ENCODE results near the gene RNF220.

The RNF220 gene

DNA sequence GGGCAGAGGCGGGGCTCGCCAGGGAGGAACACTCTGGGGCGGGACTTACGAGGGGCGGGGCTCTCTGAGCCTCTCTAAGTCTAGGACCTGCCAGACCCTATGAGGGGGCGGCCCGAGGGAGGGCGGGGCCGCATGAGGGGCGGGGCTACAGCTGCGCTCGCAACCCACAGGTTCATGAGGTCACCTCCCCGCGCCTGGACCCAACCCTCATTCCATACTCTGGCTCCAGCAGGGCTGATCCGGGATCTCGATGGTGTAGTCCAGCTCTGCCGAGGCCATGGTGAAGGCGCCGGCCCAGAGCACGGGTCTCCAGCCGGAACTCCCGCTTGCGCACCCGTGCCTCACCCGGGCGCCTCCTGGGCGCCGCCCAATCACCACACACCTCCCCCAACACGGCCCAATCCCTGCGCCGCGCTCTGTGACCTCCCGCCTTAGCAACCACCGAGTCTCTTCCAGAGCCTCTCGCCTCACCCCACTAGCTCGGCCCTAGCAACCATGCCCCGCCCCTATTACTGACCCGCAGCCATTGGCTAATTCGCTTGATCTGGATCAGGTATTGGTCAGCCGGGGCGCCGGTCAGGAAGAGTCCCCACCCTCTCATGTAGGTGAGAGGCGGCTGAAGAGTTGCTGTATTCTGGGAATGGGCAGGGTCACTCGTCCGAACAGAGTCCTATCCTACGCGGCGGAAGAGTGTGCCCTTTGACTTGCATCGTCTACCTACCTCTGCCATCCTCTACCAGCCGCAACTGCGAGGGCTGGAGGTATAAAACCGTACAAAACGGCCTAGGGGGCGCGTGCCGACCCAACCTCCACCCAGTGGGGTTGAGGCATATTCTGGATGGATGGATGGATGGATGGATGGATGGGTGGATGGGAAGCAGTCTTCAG is 269.3 kb downstream of the RNF220 start, which contains the start of the genes ARMH1 and TMEM53:
TSS of gene ARMH1 (plus strand) at position 602 of the 888 bp plus-strand sequence. CDS start 14,984 bp downstream, outside the sequence.
TSS of gene TMEM53 (minus strand) at position 369 of the 888 bp plus-strand sequence. CDS start at position 279, 90 bp downstream.
- no peaks in the 10 kb centered on the region for H3K9me3 Mint-ChIP-seq
- no peaks in the 10 kb centered on the region for H3K27me3 Mint-ChIP-seq
- peak within 1 kb of the TSS; percentile 93 for H3K27ac Mint-ChIP-seq
- H3K4me3 Mint-ChIP-seq = peak within 1 kb of the TSS; percentile 83
- peak; percentile 98 for DNase-seq
- peaks cover 30% of the 10 kb centered on the region for H3K4me1 Mint-ChIP-seq (ENCODE audit: low read depth)
- H3K36me3 Mint-ChIP-seq (ENCODE audit: low read depth) = no peaks in the 10 kb centered on the region

DNA sequence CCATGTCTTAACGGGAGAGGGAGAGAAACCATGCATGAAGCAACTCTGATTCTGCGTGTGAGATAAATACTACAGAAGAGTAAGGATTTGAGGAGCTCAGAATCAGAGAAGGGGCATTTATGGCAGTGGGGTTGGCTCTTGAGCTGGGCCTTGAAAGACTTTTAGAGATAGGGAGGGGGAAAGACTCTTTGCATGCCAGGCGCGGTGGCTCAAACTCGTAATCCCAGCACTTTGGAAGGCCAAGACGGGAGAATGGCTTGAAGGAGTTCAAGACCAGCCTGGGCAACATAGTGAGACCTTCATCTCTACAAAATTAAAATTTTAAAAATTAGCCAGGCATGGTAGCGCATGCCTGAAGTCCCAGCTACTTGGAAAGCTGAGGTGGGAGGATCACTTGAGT is 270.1 kb downstream of the RNF220 start:
- peaks cover 30% of the 10 kb centered on the region for H3K4me1 Mint-ChIP-seq (ENCODE audit: low read depth)
- H3K4me3 Mint-ChIP-seq = peak overlapping the region; percentile 83
- H3K9me3 Mint-ChIP-seq = no peaks in the 10 kb centered on the region
- H3K36me3 Mint-ChIP-seq (ENCODE audit: low read depth) = no peaks in the 10 kb centered on the region
- no peaks in the 10 kb centered on the region for H3K27me3 Mint-ChIP-seq
- H3K27ac Mint-ChIP-seq = peak overlapping the region; percentile 93
- DNase-seq = no peak

DNA sequence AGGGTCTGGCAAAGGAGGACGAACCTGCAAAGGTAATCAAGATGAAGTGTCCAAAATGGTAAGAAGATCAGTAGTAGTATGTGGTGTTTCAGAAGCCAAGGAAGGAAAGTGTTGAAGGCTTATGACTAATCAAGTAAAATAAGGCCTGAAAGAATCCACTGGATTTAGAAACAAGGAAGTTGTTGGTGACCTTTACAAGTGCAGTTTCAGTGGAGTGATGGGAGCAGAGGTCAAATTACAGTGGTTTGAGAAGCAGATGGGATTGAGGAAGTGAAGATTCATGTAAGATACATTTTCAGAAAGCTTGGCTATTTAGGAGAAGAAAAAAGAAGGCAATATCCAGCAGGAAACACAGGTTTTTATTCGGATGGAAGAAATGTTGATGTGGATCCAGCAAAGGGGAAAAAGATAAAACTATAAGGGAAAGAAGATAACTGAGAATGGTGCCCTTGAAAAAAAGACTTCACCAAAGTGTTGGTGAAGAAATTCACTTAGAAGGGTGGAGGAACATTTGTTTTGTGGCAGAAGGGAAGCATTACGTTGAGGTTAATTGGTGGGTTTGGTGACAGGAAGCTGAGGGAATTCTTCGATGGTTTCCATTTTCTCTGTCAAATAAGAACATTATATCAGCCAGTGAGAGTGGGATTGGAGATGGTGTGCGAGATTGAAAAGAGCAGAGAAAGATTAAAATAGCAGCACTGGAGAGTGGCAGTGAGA is 271.6 kb downstream of the RNF220 start:
- no peak overlapping the region for H3K4me3 Mint-ChIP-seq
- H3K36me3 Mint-ChIP-seq (ENCODE audit: low read depth) = no peaks in the 10 kb centered on the region
- no peaks in the 10 kb centered on the region for H3K9me3 Mint-ChIP-seq
- H3K27ac Mint-ChIP-seq = no peak overlapping the region
- H3K4me1 Mint-ChIP-seq (ENCODE audit: low read depth) = peaks cover 30% of the 10 kb centered on the region
- DNase-seq = no peak
- H3K27me3 Mint-ChIP-seq = no peaks in the 10 kb centered on the region

GRCh38 chr1:44677201-44677766 is 272.2 kb downstream of the RNF220 start:
- Mint-ChIP-seq H3K27me3 (no peaks in the 10 kb centered on the region), H3K4me1 (ENCODE audit: low read depth) (peaks cover 25% of the 10 kb centered on the region)
- DNase-seq = no peak

DNA sequence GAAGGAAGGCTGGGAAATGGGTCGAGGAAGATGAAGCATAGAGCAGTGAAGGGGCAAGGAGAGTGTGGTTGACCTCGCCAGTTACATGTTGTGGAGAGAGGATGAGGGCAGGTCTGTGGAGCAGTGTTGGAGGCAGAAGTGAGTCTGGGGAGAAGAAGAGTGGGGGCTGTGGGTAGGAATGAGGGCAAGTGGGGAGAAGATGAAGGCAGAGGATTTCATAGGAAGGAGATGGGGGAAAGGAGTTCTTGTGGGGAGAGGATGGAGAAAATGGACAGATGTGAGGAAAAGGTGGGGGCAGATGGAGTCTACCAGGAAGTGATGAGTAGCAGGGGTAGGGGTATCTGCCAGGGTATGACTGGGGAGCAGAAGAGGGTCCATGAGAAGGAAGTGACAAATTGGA is 273.1 kb downstream of the RNF220 start:
- no peak for DNase-seq
- H3K9me3 Mint-ChIP-seq = no peaks in the 10 kb centered on the region
- H3K27me3 Mint-ChIP-seq = no peaks in the 10 kb centered on the region
- no peak overlapping the region for H3K4me3 Mint-ChIP-seq
- H3K36me3 Mint-ChIP-seq (ENCODE audit: low read depth) = no peaks in the 10 kb centered on the region
- no peak overlapping the region for H3K27ac Mint-ChIP-seq
- peaks cover 16% of the 10 kb centered on the region for H3K4me1 Mint-ChIP-seq (ENCODE audit: low read depth)

More at GRCh38 chr1:44677201-44677766, 272.2 kb downstream of the RNF220 start:
- H3K36me3 Mint-ChIP-seq (ENCODE audit: low read depth) = no peaks in the 10 kb centered on the region
- H3K9me3 Mint-ChIP-seq = no peaks in the 10 kb centered on the region
- H3K4me3 Mint-ChIP-seq = no peak overlapping the region
- no peak overlapping the region for H3K27ac Mint-ChIP-seq

- H3K4me1 Mint-ChIP-seq (ENCODE audit: low read depth) = peaks cover 11% of the 10 kb centered on the region
- no peaks in the 10 kb centered on the region for H3K9me3 Mint-ChIP-seq
- no peak overlapping the region for H3K27ac Mint-ChIP-seq
- no peak overlapping the region for H3K4me3 Mint-ChIP-seq
- no peak for DNase-seq
- H3K36me3 Mint-ChIP-seq (ENCODE audit: low read depth) = no peaks in the 10 kb centered on the region
- no peaks in the 10 kb centered on the region for H3K27me3 Mint-ChIP-seq
Observed at GRCh38 chr1:44678626-44679025, 273.6 kb downstream of the RNF220 start.

GRCh38 chr1:44679468-44679867 is 274.4 kb downstream of the RNF220 start:
- no peaks in the 10 kb centered on the region for H3K27me3 Mint-ChIP-seq
- no peaks in the 10 kb centered on the region for H3K36me3 Mint-ChIP-seq (ENCODE audit: low read depth)
- H3K9me3 Mint-ChIP-seq = no peaks in the 10 kb centered on the region
- H3K4me3 Mint-ChIP-seq = no peak overlapping the region
- H3K27ac Mint-ChIP-seq = no peak overlapping the region
- peaks cover 7% of the 10 kb centered on the region for H3K4me1 Mint-ChIP-seq (ENCODE audit: low read depth)
- DNase-seq = no peak

DNA sequence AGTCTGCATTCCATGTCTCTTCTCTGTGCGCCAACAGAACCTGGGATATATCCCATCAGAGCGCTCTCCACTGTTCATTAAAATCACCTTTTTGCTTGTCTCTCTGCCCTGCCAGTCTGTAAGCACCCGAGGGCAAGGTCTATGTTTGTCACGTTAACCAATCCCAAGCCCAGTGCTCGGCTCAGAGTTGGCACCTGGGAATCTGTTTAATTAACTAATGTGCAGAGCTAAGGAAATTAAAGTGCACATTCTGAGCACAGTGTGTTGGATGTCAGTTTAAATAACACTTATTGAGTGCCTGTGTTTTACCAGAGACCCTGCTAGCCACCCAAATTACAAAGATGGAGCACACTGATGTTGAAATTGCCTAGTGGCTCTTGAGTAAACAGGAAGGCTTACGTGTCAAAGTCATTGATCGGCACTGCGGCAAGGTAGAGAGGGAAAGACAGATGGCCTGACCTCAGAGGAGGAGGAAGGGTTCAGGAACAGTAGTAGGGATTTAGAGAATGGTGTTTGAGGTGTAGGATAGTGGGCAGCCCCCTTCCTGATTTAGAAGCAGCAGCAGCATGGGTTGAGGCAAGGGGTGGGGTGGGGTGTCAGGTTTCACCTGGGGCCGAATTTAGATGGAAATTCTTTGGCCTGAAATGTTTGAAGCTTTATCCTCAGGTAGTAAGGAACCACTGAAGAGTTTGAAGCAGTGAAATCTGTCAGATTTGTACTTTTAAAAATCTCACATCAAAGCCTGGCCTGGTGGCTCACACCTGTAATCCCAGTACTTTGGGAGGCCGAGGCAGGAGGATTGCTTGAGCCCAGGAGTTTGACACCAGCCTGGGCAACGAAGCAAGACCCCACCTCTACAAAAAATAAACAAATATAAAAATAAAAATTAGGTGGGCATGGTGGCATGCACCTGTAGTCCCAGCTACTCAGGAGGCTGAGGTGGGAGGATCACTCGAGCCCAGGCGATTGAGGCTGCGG is 277.1 kb downstream of the RNF220 start:
- H3K36me3 Mint-ChIP-seq (ENCODE audit: low read depth) = no peaks in the 10 kb centered on the region
- no peaks in the 10 kb centered on the region for H3K27me3 Mint-ChIP-seq
- H3K4me3 Mint-ChIP-seq = no peak overlapping the region
- no peak overlapping the region for H3K27ac Mint-ChIP-seq
- DNase-seq = no peak
- no peaks in the 10 kb centered on the region for H3K9me3 Mint-ChIP-seq
- no peaks in the 10 kb centered on the region for H3K4me1 Mint-ChIP-seq (ENCODE audit: low read depth)

DNA sequence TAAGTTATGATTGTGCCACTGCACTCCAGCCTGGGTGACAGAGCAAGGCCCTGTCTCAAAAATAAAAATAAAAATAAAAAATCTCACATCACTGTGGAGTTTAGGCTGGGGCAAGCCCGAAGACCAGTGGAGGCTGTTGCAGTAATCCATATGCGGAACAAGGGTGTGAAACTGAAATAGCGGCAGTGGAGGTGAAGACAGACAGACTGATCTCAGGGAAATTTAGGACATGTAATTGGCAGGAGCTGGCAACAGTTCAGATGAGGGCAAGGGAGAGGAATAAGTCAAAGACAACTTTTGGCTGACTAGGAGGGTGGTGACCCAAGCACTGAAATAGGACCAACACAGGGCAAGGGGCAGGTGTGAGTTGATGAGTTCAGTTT is 277.8 kb downstream of the RNF220 start:
- no peak for DNase-seq
- H3K4me3 Mint-ChIP-seq = no peak overlapping the region
- H3K27ac Mint-ChIP-seq = no peak overlapping the region
- H3K4me1 Mint-ChIP-seq (ENCODE audit: low read depth) = no peaks in the 10 kb centered on the region
- H3K9me3 Mint-ChIP-seq = no peaks in the 10 kb centered on the region
- H3K27me3 Mint-ChIP-seq = no peaks in the 10 kb centered on the region
- H3K36me3 Mint-ChIP-seq (ENCODE audit: low read depth) = no peaks in the 10 kb centered on the region

DNA sequence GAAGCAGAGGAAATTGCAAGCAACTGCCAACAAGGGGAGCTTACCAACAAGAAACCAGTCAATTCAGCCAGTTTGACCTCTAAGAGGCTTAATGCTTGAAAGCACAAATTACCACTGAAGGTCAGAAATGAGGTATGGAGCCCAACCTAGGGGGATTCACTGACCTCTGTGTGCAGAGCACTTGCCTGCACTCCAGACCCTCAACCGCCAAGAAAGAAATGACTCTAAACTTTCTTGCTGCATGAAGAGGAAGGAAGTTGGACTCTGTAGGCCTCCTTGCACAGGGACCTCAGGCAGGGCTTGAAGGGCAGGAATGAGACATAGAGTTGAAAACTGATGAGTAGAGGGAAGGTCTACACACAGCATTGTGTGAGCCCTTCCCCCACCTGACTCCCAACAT is 279.5 kb downstream of the RNF220 start:
- H3K36me3 Mint-ChIP-seq (ENCODE audit: low read depth) = no peaks in the 10 kb centered on the region

DNA sequence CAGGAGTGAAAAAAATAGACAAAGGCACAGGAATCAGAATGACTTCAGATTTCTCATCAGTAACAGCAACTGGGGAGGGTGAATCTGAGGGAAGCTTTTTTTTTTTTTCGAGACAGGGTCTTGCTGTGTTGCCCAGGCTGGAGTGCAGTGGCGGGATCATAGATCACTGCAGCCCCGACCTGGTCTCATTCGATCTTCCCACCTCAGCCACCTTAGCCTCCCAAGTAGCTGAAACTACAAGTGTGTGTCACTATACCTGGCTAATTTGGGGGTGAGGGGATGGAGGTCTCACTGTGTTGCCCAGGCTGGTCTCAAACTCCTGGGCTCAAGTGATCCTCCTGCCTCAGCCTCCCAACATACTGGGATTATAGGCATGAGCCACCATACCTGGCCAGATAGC is 280.2 kb downstream of the RNF220 start:
- Mint-ChIP-seq H3K27me3 (no peaks in the 10 kb centered on the region), H3K4me3 (no peak overlapping the region), H3K9me3 (no peaks in the 10 kb centered on the region), H3K4me1 (ENCODE audit: low read depth) (no peaks in the 10 kb centered on the region), H3K27ac (no peak overlapping the region), H3K36me3 (ENCODE audit: low read depth) (no peaks in the 10 kb centered on the region)
- no peak for DNase-seq

More for the DNA sequence above, 279.5 kb downstream of the RNF220 start:
- DNase-seq = no peak
- Mint-ChIP-seq H3K4me3 (no peak overlapping the region), H3K27me3 (no peaks in the 10 kb centered on the region), H3K4me1 (ENCODE audit: low read depth) (no peaks in the 10 kb centered on the region), H3K27ac (no peak overlapping the region), H3K9me3 (no peaks in the 10 kb centered on the region)

- DNase-seq = no peak
- Mint-ChIP-seq H3K27me3 (no peaks in the 10 kb centered on the region), H3K4me1 (ENCODE audit: low read depth) (no peaks in the 10 kb centered on the region), H3K4me3 (no peak overlapping the region), H3K27ac (no peak overlapping the region), H3K36me3 (ENCODE audit: low read depth) (no peaks in the 10 kb centered on the region), H3K9me3 (no peaks in the 10 kb centered on the region)
Observed at GRCh38 chr1:44685881-44686280, 280.8 kb downstream of the RNF220 start.

- Mint-ChIP-seq H3K27ac (no peak overlapping the region), H3K9me3 (no peaks in the 10 kb centered on the region), H3K27me3 (no peaks in the 10 kb centered on the region), H3K36me3 (ENCODE audit: low read depth) (no peaks in the 10 kb centered on the region), H3K4me3 (no peak overlapping the region), H3K4me1 (ENCODE audit: low read depth) (peaks cover 8% of the 10 kb centered on the region)
- no peak for DNase-seq
Observed at GRCh38 chr1:44688760-44689446, 283.8 kb downstream of the RNF220 start.
